Endometrial microvascular endothelial cells (primary cell): ENCODE data around the gene PGAP3. TPM values are rescaled to one million over a fixed set of nuclear protein-coding genes. Genes with fewer than 3 reads are reported as not detected.

Experiments used
- in situ Hi-C: cut with HindIII; loops from 2 replicates; pipeline ENCODE4 v1.10.0; 2017; ENCODE audit warnings: low sequenced_read_pairs, low pct_unique_long_range_greater_than_20kb; ENCODE audit errors: inconsistent ontology term
- total RNA-seq: library from RNA; depleted of rRNA; stranded (reverse); fragments of >200 nt; gene quantifications from one replicate; pipeline ENCODE4 v1.2.3, GENCODE V29; 2015; ENCODE audit errors: inconsistent ontology term

Gene PGAP3
- total RNA-seq, 1 donor from 2014 or later, result 7.4 TPM

DNA sequence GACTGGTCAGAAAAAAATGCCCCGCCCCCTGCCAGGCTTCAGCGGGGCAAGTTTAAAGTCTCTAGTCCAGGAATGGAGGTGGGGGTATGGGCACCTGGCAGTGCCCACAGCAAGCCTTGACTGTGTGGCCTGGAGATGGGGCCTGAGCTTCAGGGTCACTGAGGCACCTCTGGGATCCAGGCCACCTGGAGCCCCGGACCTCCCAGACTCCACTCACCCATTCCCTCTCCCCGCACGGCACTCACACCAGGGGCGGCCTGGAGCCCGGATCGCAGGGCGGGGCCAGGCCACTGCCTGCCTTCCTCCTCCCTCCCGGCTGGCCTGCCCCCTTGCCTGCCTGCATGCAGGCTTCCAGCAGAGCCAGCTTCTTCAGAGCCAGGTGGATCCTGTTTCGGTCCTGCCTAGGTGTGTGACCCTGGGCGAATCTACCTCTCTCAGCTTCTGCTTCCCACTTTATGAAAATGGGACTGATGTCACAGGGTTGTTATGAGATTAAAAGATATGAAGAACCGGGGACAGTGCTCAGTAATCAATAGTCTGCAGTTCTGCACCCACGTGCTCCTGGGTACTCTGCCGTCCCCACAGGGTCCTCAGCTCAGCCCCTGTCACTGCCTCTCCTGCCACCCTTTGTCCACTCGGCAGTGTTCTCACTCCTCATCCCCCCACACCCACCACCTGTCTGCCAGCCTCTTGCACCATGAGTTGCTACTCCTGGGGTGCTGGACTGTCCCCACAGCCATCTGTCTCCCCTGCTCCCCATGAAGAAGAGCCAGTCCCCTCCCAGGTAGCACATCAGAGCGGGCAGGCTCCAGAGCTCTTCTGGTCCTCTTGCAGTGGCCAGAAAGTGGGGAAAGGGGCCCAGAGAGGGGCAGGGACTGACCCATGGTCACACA, 23.9 kb downstream of the PGAP3 start:
- in situ Hi-C loops, result no loop called here

GRCh38 chr17:39663340-39663687, 24.5 kb downstream of the PGAP3 start:
- in situ Hi-C loops, result no loop called here

DNA sequence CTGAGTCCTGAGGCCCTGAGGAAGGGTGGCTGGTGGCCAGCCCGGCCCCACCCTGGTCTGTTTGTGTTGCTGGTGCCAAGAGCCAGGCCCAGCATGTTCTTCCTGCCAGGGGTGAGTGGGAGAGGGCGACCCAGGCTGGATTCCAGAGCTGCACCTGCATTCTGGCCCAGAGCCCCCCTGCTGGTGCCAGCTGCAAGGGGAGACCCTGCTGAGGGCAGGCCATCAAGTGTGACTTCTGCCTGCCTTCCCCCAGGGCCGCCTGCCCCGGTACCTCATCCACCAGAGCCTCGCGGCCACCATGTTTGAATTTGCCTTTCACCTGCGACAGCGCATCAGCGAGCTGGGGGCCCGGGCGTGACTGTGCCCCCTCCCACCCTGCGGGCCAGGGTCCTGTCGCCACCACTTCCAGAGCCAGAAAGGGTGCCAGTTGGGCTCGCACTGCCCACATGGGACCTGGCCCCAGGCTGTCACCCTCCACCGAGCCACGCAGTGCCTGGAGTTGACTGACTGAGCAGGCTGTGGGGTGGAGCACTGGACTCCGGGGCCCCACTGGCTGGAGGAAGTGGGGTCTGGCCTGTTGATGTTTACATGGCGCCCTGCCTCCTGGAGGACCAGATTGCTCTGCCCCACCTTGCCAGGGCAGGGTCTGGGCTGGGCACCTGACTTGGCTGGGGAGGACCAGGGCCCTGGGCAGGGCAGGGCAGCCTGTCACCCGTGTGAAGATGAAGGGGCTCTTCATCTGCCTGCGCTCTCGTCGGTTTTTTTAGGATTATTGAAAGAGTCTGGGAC, 25.1 kb downstream of the PGAP3 start:
- in situ Hi-C loops, result no loop called here

DNA sequence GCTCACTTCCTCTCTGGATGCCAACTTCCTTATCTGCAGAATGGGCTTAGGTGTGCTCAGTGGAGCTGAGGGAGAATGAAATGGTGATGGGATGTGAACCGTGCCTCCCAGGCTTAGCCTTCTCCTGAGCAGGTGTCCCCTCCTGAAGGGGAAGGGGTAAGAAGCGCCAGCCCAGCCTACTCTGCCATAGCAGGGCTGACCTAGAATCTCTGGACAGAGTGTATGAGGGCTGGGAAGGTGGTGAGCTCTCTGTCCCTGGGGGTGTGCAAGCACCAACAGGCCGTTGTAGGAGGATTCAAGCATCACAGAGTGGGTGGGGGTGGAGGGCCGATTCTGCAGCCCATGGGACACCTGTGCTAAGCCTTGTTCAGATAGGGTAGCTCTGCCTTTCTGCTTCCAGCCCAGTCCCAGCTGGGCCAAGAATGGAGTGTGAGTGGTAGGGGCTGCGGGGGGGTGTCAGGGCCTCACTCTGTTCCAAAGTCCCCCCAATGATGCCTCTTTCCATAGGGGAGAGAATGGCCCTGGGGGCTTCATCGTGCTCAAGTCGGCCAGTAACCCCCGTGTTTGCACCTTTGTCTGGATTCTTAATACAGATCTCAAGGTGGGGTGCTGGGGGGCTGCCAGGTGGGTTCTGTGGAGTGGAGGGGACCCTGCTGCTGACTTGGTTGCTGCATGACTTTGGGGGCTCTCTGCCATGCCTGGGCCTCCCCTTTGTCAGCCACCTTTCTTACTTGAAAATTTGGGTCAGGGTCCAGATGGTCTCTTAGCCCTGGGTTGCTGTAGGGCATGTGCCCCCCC, 25.9 kb downstream of the PGAP3 start:
- in situ Hi-C loops, result no loop called here

- in situ Hi-C loops, result no loop called here
Measured at GRCh38 chr17:39660397-39661385, 27.2 kb downstream of the PGAP3 start.

DNA sequence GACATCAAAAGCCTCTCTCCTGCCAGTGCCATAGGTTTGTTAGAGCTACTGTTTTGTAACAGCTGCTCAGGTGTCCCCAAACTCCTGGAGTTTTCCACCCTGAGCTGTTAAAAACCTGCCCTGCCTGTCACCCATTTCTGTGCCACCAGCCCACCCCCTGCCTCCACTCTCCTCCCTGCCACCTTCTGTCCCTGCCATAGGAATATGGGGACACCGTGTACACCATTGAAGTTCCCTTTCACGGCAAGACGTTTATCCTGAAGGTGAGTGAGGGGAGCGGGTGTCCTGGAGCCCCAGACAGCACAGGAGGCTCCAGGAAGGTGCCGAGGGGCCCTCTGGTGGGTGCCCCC, 27.9 kb downstream of the PGAP3 start:
- in situ Hi-C loops, result no loop called here

GRCh38 chr17:39659279-39660010, 28.4 kb downstream of the PGAP3 start:
- in situ Hi-C loops, result no loop called here

- in situ Hi-C loops, result no loop called here
Measured at GRCh38 chr17:39658760-39659159, 29.1 kb downstream of the PGAP3 start.

DNA sequence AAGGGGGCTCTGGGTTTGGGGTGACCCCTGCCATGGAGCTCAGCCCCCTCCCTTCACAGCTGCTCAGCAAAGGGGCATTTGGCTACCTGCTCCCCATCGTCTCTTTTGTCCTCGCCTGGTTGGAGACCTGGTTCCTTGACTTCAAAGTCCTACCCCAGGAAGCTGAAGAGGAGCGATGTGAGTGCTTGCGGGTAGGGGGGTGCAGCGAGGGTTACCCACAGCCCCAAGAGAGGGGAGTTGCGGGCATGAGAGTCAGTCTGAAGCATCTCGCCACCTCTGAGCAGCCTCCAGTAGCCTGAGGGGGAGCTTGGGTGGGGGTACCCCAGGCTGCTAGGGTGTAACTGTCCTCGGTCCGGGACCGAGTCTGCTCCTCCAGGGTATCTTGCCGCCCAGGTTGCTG, 29.5 kb downstream of the PGAP3 start:
- in situ Hi-C loops, result no loop called here

DNA sequence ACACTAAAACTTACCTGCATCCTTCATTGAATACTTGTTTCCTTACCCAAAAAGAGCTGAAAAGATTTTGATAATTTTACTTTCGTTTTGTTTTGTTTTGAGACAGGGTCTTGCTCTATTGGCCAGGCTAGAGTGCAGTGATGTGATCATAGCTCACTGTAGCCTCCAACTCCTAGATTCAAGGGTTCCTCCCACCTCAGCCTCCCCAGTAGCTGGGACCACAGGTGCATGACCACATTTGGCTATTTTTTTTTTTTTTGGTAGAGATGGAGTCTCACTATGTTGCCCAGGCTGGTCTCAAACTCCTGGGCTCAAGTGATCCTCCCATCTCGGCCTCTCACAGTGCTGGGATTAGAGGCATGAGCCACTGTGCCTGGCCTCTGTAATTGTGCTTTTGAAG, 32.8 kb downstream of the PGAP3 start:
- in situ Hi-C loops, result no loop called here

- in situ Hi-C loops, result no loop called here
Measured at GRCh38 chr17:39653662-39654331, 34.1 kb downstream of the PGAP3 start.

GRCh38 chr17:39653316-39653661, 34.6 kb downstream of the PGAP3 start:
- in situ Hi-C loops, result no loop called here

GRCh38 chr17:39652587-39653315, 35.1 kb downstream of the PGAP3 start:
- in situ Hi-C loops, result no loop called here

GRCh38 chr17:39651923-39652586, 35.8 kb downstream of the PGAP3 start:
- in situ Hi-C loops, result no loop called here

GRCh38 chr17:39650121-39650579, 37.7 kb downstream of the PGAP3 start:
- in situ Hi-C loops, result no loop called here
